NCI-H2196 treated with DMSO at 0.1 percent for 48 hours (cell line): Measurements from ENCODE around the gene ENO1.
"Not testable (repeated sequence)": the region's sequence is repeated elsewhere in the genome, so short reads cannot be mapped to it uniquely, and the experiment has no call there.

Source experiments
- DNase-seq: peaks from one replicate; lab custom pipeline; 2025; ENCODE audit not compliant: unreplicated experiment; lab: John Stamatoyannopoulos, UW

ENO1 gene

DNA sequence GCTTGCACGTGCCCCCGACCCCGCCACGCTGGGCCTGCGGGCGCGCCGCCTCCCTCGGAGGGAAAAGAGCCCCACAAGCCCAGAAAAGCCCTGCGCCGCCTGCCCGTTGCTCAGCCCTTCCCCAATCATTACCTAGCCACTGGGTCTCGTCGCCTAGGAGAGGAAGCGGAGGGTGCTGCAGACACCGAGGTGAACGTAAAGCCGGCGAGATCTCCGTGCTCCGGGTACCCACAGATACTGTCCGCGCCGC is at the start of gene ENO1:
ENO1 (minus strand) TSS at position 239 of the 250 bp plus-strand sequence. CDS start 3,778 bp downstream, outside the sequence.
- no peak for DNase-seq

DNA sequence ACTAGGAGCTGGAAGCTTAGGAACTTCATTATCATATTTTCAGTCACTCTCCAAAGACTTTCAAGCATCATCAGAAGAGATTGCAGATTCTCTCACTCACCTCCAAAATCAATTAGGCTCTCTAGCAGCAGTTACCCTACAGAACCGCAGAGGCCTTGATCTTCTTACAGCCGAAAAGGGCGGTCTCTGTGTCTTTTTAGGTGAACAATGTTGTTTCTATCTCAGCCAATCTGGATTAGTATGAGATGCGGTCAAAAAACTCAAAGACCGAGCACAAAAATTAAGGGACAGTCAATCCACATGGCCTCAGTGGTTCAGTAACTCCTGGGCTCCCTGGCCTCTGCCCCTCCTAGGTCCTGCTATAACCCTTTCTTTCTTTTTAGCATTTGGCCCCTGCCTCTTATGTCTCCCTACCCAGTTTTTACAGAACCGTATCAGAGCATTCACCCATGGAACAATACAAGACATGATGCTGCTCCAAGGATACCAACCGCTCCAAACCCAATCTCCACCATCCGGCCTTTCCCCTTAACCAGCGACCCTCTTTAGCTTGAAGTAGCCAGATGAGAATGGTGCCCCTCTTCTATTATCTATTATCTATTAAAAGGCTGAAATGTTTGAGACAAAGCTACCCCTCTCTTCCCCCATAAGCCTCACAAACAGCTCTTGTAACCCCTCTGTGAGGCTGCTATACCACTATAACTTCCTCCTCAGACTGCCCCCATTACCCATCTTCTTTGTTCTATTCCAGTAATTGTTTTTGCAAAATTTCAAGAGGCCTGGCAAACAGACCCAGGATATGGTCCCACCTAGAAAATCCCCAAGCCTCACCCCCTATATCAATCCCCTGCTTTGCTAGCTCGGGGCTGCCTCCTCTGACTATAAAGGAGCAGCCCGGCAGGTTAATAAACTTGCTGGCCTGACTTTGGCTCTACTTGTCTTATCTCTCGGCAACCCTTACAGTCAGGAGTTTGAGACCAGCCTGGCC is 48.5 kb upstream of the ENO1 start:
- no peak for DNase-seq

DNA sequence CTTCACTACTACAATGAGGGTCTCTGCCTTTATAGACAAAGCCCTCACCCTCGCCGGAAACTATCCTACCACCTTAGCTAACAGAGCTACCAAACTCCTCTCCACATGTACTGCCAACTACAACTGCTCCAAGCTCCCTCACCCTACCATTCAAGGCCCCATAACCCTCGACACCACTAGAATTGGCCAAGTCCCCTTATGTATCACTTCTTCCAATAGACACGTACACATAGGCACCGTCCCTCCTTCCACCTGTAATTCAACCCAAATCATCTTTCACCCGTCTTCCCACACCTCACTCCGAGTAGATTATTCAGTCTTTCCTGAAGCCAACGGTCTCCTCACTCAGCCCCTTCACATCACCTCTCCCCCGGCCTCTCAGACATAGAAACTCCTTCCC is 47.5 kb upstream of the ENO1 start:
- DNase-seq, result no peak

DNA sequence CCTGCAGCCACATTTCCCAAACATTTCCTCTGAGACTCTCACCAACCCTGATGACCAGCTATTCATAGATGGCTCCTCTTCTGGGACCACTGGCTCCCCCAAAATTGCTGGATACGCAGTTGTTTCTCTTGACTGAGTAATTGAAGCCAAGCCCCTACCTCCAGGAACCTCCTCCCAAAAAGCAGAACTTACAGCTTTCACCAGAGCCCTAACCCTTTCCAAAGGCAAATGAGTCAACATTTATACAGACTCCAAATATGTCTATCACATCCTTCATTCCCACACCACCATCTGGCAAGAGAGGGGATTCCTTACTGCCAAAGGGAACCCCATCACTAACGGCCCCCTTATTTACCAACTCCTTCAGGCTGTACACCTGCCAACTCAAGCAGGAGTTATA is 46.9 kb upstream of the ENO1 start:
- DNase-seq, result no peak

DNA sequence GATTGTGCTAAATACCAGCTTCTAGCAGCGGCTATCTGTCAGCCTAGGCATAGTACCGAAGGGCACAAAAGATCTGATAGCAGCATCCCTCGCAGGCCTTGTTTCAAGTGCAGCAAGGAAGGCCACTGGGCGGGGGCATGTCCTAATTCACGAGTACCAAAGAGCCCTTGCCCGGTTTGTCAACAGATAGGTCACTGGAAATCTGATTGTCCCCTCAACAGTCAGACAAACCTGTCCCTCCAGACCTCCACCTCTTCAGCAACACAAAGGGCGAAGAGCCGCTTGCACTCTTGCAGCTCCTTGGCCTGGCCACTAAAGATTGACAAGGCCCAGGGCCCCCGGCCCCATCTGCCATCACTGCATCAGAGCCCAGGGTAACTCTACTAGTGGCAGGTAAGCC is 44.5 kb upstream of the ENO1 start:
- DNase-seq, result no peak

DNA sequence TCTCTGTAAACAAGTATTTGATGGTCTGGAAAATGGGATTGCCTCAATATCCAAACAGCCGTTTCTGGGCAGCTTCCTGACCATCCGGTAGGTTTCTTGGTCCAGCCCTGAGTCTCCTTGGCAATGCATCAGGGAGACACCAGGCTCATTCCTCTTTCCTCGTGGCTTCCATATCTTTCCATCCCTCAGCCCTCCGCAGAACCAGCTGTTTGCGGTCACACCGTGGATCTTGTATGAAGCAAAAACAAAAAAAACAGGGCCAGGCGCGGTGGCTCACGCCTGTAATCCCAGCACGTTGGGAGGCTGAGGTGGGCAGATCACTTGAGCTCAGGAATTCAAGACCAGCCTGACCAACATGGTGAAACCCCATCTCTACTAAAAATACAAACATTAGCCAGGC is 39.0 kb upstream of the ENO1 start:
- not testable (repeated sequence) for DNase-seq

DNA sequence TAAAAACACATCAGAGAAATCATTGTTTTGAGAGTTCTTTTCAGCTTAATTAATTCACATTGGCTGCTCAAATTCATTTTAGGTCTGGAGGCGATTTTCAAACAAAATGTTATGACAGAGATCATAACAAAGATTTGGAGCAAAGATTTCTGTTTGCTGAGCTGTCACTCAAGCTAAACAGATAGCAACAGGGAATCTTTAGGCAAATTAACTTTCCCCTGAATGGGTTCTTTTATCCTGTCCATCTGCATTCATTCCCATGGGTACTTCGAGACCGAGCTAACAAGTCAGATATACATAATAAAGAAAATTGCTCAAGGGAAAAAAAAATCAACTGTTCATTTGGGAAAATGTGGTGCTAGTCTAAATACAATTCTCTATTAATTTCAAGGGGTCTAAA is 37.0 kb upstream of the ENO1 start:
- no peak for DNase-seq

DNA sequence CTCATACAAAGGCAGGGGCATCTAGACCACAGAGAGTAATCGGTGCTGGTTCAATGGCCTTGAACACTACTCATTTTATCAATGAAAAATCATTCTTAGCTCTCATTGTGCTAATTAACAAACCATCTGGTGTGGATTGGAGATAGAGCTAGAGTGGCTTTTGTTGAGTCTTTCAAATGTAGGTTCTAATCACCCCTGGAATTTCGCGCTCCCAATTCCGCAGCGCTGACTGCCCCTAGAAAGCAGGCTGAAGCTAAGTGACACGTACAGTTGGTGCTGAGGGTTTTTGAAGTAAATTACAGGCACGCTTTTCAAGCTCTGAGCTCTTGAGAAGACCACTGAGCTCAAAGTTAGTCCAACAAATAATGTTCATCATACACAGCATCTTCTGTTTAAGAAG is 36.0 kb upstream of the ENO1 start:
- DNase-seq, result no peak

DNA sequence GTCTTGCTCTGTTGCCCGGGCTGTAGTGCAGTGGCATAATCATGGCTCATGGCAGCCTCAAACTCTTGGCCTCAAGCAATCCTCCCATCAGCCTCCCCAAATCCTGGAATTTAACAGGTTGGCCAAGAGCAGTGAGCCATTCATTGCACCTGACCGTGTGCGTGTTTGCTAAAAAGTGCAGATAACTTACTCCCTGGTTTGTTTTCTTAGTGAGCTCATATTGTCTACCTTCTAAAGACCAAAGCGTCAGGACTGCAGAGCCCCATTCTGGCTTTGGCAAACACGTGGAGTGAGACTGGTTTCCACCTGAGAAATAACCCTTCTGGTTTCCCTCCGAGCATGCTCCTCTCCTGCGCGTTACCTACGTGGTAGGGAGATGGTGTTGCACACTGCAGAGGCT is 35.0 kb upstream of the ENO1 start:
- no peak for DNase-seq

DNA sequence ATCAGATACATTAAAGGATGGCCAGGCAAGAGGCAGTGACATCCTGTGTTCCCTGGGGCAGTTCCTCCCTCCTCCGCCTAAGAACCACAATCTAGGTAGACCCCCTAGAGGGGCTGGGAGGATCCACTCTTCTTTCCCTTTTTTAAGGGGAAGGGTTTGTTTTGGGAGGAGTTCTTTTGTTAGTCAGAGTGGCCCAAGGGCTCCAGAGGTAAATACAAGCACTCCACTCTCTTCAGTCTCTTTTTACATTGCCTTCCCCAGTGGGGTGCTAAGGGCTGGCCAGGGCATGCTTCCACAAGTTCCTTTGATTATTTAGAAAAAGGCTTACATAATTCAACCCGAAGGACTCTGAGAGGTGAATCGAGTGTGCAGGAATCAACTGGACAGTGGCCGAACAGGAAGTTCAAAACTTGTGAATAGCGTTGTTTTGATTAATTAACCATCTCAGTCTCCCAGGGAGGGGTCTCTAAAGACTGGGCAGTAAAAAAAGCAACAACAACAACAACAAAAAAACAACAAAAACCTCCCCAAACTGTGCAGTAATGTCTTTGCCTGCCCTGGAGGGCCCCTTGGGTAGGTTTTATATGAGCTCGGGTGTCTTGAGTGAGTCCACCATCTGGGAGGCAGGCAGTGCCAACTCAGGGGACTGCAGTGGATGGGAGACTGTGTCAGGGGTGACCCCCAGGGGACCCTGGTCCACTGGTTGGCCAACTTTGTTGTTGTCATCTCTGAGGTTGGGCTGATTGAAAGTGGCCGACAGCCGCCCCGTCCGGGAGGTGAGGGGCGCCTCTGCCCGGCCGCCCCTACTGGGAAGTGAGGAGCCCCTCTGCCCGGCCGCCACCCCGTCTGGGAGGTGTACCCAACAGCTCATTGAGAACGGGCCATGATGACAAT is 33.2 kb upstream of the ENO1 start:
- DNase-seq, result no peak

DNA sequence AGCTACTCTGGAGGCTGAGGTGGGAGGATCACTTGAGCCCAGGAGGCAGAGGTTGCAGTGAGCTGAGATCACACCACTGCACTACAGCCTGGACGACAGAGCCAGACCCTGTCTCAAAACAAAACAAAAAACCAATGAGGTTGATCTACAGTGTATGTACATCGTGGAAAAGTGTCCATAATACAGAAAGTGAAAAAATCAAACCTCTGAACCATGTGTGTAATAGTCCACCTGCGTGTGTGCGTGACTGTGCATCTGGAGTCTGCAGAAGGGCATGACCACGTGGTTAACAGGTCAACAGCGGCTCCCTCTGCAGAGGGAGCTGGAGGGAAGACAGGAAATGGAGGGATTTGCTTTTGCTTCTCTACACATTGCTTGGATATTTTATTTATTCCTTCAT is 32.4 kb upstream of the ENO1 start:
- DNase-seq, result no peak

DNA sequence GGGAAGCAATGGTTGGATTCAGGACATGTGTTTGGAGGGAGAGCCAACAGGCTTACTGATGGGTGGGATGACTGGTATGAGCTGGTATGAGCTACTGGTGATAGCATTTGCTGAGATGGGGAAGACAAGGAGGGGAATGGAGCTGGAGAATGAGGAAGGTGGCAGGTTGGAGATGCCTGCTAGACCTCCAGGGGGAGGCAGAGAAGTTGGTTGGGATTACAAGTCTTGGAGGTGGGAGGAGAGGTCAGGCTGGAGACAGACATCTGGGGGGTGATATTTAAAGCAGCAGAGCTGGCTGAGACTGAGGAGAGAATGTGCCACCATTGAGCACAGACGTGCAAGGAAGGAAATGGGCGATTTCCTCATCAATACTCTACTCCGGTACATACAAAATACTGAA is 31.8 kb upstream of the ENO1 start:
- DNase-seq, result no peak

DNA sequence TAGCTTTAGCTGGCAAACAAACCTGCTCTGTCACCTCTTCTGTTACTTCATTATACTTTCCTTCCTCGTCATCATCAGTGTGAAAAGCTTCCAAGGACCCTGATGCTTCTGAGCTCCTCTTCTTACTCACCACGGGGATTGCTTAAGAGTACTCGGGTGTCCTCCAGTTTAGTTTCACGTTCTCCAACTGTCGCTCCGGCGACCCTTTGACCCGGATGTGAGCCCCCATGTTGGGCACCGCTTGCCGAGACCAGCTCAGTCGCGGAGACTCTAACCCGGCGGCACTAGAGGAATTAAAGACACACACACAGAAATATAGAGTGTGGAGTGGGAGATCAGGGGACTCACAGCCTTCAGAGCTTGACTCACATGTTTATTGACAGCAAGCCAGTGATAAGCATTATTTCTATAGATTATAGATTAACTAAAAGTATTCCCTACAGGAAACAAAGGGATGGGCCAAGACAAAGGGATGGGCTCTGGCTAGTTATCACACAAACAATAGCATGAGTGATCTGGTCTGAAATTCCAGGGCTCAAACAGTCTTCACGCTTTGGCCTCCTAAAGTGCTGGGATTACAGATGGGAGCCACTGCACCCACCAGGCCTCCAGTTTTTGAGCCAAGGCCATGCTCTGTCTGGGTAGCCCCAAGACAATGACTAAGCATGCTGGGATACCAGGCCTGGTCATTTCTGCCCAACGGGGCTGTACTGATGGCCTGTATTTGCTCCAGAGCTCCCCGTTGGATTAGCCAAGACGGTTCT is 30.1 kb upstream of the ENO1 start:
- DNase-seq, result no peak

DNA sequence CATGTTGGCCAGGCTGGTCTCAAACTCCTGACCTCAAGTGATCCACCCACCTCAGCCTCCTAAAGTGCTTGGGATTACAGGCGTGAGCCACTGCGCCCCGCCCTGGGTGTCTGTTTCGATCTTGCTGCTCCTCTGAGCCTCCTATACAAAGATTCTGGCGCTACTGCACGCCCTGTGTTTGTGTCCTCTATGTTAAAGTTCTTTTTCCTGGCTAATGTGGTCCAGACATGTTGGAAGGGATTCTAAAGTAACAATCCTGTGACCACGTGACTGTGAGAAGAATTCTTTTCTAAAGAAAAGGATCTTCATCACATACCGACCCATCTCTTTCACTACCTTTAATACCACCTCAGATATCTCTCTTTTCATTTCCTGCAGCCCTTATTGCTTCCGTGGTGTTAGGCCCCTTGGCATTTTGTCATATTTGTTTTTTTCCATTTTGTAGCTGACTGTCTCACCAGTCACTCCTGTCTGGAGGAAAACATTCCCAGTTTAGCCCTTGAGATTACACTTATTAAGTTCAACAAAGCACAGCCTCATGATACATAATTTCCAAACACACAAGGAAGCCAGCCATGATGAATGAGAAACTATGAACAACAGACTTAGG is 27.2 kb upstream of the ENO1 start:
- no peak for DNase-seq

DNA sequence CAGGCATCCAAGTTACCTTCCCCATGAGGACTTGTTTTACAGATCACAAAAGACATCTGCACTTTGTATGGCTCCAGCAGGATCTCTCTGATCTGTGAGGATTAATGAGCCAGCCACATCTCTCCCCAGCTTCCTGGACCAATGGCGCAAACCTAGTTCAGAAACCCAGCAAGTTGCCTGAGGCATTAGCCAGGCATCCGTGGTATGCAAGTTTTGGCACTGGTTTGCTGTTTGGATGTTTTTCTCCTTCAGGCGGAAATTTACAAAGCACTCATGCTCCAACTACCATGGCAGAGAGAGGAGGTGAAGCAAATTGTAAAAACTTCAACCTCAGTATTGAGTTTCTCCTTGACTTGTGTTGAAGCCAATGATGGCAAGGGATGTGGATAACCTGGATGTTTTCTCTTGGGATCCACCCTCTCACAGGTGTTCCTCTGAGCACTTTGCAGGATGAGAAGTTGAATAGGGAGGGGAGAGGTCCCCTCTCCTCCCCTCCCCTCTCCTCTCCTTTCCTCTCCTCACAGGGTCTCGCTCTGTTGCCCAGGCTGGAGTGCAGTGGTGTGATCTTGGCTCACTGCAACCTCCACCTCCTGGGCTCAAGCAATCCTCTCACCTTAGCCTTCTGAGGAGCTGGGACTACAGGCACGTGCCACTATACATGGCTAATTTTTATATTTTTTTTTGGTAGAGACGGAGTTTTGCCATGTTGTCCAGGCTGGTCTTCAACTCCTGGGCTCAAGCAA is 25.6 kb upstream of the ENO1 start:
- DNase-seq, result peak; percentile 51

DNA sequence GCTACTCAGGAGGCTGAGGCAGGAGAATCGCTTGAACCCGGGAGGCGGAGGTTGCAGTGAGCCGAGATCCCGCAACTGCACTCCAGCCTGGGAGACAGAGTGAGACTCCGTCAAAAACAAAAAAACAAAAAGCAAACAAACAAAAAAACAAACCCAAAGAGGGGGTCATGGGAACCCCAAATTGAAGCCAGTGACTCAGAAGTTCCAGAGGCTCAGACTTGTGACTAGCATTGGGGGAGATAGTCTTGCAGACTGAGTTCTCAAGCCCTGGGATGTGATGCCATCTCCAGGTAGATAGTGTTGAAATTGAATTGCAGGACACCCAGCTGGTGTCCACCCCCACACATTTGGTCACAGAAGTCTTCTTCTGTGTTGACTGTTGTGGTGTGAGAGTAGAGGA is 24.9 kb upstream of the ENO1 start:
- DNase-seq, result no peak

DNA sequence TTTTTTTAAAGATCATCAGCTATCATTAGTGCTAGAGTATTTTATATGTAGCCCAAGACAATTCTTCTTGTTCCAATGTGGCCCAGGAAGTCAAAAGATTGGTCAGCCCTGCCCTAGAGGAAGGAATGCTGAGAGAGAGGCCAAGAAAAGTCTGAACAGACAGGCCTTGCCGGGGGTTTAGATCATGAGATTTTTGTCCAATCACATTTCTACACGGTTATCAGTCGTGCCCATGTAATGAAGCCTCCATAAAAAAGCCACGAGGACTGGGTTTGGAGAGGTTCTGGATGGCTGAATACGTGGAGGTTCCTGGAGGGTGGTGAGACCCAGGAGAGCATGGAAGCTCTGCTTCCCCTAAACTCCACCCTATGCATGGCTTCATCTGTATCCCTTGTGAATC is 24.3 kb upstream of the ENO1 start:
- no peak for DNase-seq

DNA sequence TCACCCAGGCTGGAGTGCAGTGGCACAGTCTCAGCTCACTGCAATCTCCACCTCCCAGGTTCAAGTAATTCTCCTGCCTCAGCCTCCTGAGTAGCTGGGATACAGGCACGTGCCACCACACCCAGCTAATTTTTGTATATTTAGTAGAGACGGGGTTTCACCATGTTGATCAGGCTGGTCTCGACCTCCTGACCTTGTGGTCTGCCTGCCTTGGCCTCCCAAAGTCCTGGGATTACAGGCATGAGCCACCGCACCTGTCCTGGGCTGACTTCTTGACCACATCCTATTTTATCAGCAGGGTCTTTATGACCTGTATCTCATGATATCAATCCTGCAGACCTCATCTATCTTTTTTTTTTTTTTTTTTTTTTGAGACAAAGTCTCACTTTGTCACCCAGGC is 22.2 kb upstream of the ENO1 start:
- not testable (repeated sequence) for DNase-seq

DNA sequence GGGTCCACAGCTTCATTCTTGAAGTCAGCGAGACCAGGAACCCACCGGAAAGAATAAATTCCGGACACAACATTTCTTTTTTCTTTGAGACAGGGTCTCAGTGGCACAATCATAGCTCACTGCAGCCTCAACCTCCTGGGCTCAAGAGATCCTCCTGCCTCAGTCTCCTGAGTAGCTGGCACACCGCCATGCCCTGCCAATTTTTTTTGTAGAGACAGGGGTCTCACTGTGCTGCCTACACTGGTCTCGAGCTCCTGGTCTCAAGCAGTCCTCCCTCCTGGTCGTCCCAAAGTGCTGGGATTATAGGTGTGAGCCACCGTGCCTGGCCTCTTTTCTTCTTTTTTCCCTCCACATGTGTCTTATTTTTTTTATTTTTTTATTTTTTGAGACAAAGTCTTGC is 20.6 kb upstream of the ENO1 start:
- DNase-seq, result no peak

DNA sequence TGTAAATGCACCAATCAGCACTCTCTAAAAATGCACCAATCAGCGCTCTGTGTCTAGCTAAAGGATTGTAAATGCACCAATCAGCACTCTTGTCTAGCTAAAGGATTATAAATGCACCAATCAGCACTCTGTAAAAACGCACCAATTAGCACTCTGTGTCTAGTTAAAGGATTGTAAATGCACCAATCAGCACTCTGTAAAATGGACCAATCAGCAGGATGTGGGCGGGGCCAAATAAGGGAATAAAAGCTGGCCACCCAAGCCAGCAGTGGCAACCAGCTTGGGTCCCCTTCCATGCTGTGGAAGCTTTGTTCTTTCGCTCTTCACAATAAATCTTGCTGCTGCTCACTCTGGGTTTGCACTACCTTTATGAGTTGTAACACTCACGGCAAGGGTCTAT is 19.9 kb upstream of the ENO1 start:
- DNase-seq, result not testable (repeated sequence)
